GM19397 (cell line): ENCODE measurements around the gene PLPPR5.
"Not testable (repeated sequence)": the region's sequence is repeated elsewhere in the genome, so short reads cannot be mapped to it uniquely, and the experiment has no call there.

Source experiments
- ATAC-seq: cut with Tn5 transposase; IDR thresholded peaks from one replicate; pipeline ENCODE4 v1.9.1; 2021; ENCODE audit warnings: mild to moderate bottlenecking, moderate library complexity; ENCODE audit not compliant: unreplicated experiment

Gene PLPPR5, protein sequence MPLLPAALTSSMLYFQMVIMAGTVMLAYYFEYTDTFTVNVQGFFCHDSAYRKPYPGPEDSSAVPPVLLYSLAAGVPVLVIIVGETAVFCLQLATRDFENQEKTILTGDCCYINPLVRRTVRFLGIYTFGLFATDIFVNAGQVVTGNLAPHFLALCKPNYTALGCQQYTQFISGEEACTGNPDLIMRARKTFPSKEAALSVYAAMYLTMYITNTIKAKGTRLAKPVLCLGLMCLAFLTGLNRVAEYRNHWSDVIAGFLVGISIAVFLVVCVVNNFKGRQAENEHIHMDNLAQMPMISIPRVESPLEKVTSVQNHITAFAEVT

DNA sequence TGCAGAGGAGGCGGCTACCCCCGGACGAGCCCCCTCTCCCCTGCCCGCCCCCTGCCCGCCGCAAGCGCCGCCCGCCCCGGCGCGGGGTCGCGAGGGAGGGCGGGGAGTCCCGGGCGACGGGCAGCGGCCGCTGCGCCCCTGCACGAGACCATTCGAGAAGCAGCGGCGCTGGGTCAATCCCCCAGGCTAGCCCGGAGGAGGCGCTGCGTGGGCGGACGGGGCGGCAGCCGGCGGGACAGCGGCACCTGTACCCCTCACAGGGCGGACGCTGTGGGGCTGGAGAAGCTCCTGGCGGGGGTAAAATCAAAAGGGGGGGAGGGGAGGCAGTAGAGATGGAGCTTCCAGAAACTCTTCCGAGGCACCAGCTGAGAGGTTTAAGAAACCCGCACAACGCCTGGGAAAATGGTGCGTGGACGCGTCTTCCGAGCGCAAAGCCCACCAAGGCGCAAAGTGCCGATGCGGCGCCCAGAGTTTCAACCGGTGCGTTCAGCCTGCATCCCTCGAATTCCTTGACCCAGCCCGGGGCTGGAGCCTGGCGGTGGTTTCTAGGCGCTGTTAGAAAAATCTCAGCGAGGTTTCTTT lies at the start of gene PLPPR5:
PLPPR5 (minus strand) TSS at position 1 of the 582 bp plus-strand sequence. CDS start 190 bp downstream, outside the sequence.
- ATAC-seq, result peak; percentile 41

DNA sequence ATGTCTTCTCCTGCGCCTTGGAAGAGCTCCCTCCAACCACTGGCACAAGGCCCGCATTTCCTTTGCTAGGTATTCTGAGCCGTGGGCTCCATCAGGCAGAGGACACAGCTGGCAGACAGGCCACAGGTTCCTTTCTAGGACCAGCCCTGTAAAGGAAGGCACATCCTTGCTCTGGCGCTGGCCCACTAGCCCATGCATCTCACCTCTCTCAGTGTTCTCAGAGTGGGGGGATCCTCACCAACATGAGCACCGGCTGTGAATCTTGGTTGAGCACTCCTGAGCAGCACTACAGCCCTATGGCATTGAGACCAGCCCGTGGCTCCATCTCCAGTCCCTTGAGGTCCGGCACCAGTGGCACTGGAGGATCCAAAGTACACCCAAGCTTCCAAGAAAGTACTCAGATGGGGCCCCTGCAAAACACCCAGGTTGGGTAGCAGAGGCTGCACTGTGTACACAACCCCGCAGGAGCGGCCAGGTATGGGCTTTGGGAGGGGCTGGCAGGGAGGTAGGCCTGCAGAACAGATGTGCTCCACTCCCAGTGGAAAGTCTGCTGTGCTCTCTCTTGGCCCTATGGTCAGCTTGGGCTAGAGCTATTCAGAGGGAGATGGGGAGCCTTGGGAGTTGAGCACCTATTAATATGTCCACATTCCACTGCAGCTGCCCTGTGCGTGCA lies 47.1 kb upstream of the PLPPR5 start:
- no peak for ATAC-seq

DNA sequence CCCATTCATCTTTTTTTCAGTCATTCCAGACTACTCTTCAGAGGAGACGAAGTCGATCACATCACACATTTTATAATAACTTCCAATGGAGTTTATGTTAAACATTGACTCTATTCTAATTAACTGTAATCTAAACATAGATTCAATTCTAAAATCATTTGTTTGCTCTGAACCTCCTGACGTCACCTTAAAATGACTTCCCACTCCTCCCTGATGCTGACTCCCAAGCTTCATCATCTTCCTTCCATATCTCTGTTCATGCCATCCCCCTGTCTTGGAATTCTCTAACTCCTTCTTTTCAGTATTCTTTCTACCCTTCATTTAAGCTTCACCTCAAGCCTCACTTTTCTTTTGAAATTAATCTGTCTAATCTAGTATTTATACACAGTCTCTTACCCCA lies 45.1 kb upstream of the PLPPR5 start:
- no peak for ATAC-seq

DNA sequence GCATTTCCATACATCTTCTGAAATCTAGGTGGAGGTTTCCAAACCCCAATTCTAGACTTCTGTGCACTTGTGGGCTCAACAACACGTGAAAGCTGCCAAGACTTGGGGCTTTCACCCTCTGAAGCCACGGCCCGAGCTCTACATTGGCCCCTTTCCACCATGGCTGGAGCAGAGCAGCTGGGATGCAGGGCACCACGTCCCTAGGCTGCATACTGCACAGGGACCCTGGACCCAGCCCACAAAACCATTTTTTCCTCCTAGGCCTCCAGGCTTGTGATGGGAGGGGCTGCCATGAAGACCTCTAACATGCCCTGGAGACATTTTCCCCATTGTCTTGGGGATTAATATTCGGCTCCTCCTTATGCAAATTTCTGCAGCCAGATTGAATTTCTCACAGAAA lies 32.1 kb upstream of the PLPPR5 start:
- ATAC-seq, result not testable (repeated sequence)

DNA sequence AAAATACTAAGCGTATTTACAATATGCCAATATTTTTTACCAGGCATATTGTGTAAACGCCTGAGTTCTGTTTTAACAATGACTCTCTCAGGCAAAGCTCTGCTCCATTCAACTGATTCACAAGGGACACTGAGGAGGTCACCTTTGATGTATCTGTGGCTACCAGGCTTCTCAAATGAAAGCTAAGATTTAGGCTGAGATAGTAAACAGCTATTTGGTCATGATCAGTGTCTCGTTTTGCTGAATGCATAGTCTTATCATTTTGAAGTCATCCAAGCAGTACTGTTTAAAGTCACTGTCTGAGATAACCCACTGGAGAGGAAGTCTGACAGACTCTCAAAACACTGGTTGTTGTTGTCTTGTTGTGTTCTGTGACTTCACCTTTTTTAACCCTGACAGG lies 13.7 kb upstream of the PLPPR5 start:
- ATAC-seq, result no peak

DNA sequence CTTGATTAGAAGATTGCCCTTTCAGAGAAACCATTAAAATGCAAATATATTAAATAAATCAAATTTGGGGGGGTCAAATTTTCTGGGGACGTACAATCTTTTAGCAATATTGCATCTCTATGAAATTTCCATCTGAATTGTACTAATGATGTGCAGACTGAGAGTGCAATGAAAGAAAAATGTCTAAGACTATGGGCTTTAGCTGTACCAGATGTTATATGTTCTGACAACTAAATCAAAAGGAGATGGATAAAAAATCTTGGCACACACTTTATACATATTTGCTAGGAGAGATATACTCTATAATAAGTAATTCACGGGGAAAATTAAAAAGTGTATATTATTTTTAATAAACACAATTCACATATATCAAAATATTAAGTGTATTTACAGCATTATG lies 13.0 kb upstream of the PLPPR5 start:
- ATAC-seq, result no peak

DNA sequence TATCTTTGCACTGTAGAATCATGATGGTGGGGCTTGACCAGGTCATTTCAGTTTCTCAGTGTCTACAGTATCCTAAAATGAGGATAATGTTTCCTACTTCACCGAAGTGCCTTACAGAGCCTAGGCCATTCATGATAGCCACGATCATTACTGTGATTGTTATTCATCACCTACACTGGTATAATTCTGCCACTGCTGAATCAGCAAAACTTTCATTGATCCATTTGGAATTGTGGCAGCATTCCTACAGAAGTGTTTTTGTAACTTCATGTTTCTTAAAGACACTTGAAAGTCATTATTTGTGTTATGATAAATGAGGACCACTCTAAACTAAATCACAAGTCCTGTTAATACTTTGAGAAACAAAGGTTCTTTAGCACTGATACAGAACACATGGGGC lies 6.0 kb upstream of the PLPPR5 start:
- no peak for ATAC-seq

DNA sequence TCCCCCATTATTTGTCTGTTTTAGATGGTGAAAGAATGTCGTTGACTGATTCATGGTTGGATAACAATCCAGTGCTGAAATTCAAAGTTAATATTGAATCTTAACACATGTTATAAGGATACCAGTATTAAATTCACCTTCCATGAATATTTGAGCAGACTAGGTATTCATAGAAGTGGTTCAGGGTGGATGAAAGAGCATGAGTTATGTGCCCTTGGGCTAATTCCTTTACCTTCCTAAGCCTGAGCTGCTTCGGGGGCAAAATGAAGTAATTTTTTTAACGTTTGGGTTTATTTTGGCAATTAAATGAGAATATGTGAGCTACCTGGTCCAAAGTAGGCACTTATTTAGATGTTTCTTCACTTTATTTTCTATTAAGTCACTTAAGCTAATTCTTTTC lies 2.7 kb upstream of the PLPPR5 start:
- no peak for ATAC-seq

DNA sequence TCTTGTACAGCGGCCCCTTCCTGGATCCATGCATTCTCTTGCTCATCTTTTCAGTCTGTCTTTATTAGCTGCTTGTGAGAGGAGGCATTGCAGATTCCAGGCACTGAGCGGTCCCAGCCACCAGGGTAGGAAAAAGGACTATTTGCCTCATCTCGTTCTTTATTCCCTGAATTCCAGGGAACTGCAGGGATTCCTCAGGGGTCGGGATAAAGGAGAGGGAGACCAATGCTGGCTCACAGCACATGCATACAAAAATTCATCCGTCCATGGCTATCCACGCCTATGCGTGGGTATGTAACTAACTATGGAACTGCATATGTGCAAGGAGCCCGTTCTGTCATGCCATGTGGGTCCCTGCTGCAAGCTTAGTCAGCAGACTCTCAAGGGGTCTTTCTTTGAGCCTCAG lies 879 bp upstream of the PLPPR5 start:
- ATAC-seq, result no peak

DNA sequence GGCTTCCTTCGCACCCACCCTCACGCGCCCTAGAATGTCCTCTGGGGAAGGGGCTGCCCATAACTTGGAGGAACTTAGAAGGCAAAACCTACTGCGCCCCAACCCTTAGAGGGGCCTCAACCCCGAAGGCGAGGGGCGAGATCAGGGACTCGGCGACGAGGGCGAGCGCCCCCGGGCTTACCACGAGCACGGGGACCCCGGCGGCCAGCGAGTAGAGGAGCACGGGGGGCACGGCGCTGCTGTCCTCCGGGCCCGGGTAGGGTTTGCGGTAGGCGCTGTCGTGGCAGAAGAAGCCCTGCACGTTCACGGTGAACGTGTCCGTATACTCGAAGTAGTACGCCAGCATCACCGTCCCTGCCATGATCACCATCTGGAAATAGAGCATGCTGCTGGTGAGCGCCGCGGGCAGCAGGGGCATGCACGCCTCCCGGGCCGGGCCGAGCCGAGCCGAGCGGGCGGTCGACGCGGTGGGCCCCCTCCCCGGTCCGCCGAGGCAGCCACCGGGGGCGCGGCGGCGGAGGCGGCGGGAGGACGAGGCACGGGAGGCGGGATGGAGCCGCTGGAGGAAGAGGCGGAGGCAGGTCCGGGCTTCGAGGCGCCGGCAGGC lies 304 bp downstream of the PLPPR5 start:
- peak; percentile 52 for ATAC-seq

DNA sequence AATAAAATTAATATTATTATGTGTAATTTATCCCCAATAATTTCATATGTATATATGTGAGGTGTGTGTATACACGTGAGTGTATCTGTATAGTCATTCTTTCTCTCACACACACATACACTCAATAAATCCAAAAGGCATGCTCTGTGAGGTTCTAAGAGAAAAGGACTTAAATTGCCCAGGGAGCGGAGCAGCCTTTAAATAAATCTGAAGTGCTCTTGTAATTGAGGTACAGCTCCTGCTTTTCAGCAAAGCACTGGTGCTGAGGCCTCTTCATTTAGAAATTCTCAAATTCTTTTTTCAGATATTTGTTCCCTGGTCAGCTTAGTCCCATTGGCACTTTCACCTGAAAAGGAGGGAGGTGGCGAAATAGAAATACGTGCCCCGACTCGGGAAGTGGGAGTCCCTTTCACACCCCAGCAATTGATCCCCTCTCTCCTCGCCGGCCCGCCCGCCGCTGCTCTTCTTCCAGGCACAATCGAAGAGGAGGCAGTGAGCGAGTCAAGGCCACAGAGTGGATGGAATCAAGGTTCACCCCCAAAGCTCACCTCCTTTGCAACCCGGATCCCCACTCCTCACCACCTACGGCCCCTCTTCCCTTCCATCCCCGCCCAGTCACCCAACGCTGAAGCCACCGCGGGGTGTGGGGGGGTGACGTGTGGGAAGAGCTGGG lies 944 bp downstream of the PLPPR5 start:
- ATAC-seq, result peak; percentile 13

DNA sequence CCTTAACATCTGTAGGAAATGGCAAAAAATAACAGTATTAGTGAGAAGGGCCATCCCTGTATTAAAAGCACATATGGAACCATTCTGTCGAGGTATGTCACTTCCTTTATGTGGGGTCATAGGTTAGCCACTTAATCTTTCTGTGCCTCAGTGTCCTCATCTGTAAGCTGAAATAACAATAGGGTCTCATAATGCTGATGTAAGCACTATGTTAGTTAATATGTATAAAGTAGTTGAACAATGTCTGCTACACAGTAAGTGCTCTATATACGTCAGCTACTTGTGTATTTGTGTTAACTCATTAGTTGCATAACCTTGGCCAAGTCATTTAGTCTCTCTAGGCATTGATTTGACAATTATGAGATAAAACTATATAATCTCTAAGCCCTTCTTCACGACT lies 11.8 kb downstream of the PLPPR5 start:
- no peak for ATAC-seq

DNA sequence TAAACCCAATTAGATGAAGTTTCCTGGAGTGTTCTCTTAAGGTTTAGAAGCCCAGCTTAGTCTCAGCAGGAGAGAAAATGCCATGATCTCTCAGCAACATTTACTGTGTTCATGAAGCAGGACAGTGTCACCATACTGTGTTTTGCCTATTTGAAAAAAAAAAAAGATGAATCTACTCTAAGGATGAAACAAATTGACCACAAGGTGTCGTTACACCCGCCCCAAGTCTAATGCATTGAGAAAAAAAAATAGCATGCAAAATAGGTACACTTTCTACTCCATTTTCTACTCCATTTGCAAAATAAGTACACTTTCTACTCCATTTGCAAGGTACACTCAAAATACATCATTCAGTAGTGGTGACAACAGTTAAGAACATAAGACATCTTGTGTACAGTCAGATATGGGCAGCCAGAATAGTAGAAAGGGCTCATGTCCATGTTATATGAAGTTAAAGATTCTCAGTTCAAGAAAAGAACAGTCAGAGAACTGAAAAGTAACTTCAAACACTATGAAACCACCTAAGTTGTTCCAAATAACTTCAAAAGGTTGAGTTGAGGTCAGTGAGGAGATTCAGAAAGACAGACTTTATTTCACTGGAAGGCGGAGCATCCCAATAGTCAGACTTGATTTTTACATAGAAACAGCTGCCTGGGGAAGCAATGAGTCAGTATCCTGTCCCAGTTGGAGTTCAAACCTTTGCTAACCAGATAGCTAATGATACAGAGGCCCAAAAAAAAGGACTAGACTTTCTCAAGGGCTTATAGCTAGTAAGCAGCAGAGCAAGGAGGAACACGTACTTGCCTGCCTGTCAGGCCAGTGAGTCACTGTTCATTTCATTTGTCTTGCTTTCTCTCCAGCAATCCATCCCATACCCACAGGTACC lies 13.3 kb downstream of the PLPPR5 start:
- ATAC-seq, result no peak

DNA sequence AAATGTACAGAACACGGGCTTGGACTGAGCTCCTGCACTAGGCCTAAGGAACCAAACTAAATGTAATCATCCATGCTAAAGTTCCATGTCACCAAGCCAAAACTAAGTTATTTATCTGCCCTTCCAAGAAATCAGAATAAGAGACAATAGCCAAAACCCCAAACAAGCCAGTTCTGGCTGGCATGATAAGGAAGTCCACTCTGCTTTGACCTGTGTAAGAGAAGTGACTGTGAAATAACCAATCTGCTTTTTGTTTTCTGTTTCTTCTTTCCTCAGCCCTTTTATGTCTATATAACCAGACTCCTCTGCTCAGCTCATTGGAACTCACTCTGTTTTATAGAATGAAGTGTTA lies 15.1 kb downstream of the PLPPR5 start:
- ATAC-seq, result no peak

DNA sequence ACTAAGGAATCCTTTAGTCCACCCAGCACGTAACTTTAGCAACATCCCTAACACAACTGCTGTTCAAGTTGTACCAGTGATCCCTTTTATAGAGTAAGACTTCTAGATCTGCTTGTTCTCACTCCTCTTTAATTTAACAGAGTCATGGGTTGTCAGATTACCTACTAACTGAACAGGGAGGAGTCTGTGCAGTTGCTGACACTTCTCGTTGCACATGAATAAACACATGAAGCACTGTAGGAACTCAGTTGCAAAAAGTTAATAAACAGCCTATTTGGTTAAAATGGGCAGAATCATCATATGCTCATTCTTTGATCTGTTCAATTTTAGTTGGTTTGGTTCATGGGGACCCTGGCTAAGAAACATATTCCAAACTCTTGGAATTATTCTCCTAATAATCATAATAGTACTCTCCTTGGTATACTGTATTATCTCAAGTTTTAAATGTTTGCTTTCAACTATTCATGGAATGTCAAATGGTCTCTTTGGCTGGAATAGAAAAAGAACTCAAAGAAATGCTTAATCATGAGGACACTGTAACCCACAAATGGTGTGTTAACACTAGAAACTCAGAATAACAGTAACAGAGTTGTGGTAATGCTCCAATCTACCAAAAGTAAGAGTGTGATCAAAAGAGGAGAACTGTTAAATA lies 15.6 kb downstream of the PLPPR5 start:
- ATAC-seq, result peak; percentile 72

DNA sequence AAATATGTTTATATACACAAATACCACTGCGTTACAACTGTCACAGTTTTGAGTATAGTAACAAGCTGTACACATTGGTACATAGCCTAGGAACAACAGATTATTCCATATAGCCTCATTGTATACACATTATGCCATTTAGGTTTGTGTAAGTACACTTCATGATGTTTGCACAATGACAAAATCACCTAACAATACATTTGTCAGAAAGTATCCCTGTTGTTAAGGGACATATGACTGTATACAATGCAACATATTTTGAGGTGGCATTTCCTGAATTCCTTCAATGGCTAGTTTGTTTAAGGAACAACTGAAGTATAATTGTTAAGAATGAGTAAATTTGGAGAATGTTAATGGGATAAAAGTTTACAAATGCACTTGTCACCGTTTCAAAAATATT lies 19.0 kb downstream of the PLPPR5 start:
- no peak for ATAC-seq

DNA sequence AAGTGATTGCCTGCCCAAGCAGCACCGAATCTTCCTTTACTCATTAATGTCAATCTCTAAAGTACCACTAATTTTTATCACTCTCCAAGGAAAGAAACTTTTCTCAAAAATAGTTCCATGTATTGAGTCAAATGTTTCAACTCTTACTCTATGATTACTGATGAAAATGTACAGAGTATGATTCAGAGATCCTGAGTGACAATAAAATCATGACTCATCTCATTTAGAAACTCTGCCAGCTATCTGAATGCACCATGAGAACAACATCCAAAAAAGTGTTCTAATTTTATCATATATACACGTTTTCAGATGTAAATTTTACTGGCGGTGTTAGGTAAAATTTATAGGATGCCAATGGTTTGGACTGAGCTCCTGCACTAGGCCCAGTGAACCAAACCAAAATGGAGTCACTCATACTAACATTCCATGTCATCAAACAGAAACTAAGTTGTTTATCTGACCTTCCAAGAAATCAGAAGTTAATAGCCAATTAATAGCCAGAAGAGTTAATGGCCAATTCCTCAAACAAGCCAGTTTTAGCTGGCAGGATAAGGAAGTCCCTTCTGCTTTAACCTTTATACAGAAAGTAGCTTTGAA lies 22.6 kb downstream of the PLPPR5 start:
- no peak for ATAC-seq

DNA sequence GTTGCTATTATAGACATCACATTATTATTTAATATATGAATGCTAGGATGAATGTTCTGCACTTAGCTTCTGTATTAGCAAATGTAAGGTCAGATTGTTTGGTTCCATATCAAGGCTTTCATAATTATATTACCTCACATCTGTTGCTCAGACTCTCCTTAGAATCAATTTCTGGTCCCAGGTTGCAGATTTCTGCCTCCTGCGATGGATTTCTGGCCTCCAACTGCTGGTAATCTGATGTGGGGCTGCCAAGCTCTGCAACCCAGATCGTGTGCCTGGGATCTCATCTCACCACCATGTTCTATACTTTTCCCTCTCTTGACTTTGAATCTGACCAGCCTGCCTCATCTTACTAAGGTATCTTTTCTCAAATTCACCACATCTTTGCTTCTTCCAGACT lies 25.2 kb downstream of the PLPPR5 start:
- ATAC-seq, result no peak

DNA sequence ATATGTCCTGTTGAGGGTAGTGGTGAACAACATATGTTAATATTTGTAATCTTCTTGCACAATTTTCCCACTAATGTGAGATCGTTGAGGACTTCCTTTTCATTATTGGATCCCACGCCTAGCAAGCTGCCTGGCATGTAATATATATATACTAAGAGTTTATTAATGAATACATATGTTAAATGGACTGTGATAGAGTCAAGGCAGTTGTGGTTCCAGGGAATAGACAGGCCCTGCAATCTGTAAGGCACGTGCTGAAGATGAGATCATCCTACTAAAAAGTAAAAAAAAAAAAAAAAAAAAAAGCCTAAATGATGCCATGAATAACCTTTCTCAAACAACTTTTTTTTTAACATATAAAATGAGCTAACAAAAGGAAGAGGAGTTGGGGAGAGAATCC lies 28.9 kb downstream of the PLPPR5 start:
- no peak for ATAC-seq

DNA sequence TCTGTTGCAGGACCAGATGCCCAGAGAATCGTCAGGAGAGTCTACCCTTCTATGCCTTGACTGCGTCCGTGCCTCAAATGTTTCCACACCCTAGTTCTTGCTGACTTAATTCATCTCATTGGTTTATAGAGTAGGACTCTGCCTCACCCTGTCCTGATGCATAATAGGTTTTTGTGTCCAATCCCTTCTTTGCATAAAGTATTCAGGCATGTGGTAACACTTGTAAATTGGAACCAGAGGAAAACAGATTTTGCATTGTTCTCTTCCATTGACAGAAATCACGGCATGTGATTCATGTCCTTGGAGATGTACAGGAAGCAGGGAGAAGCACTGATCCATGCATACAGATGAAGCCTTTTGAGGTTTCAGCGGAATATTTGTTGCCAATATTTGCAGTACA lies 29.5 kb downstream of the PLPPR5 start:
- no peak for ATAC-seq
